BJ (cell line): ENCODE measurements around the gene RB1. TPM values are rescaled to one million over a fixed set of nuclear protein-coding genes. Genes with fewer than 3 reads are reported as not detected.

Source experiments
- CTCF ChIA-PET: fragments of 350-600 bp; formaldehyde crosslinking; extraction: SDS; loops from one replicate; lab custom pipeline; 2021; ENCODE audit warnings: antibody characterized with exemption, inconsistent platforms; lab: Yijun Ruan, JAX
- POLR2A ChIA-PET: fragments of 300-600 bp; sonication (Branson Sonifier 250); formaldehyde crosslinking; extraction: SDS; loops from one replicate; lab custom pipeline; 2021; ENCODE audit warnings: antibody characterized with exemption; lab: Charles Lee
- DNase-seq: peaks from one replicate; pipeline ENCODE4 v3.0.0-alpha.2; 2011; ENCODE audit warnings: low read depth
- H3K27me3 ChIP-seq: 2 replicates; pipeline ENCODE4 v1.6.0; 2011; ENCODE audit warnings: low read length; ENCODE audit not compliant: control insufficient read depth, insufficient read depth
- H3K36me3 ChIP-seq: 2 replicates; pipeline ENCODE4 v1.5.1; 2011; ENCODE audit warnings: low read length; ENCODE audit not compliant: control insufficient read depth, insufficient read depth
- H3K4me3 ChIP-seq: 2 replicates; pipeline ENCODE4 v1.5.1; 2011; ENCODE audit warnings: low read depth, mild to moderate bottlenecking, control low read depth, low read length
- polyA plus RNA-seq: library from polyadenylated mRNA; depleted of rRNA; stranded (reverse); fragments of >200 nt; gene quantifications from 2 replicates; pipeline ENCODE4 v1.2.3, GENCODE V29; 2011
- TF ChIP-seq, protein P1 (sequence below): IDR thresholded peaks from 2 replicates; pipeline ENCODE4 v1.5.1; 2011; ENCODE audit warnings: low read depth, mild to moderate bottlenecking, control low read depth, inconsistent platforms, low read length, moderate library complexity; ENCODE audit not compliant: insufficient read depth

RB1 gene
- polyA plus RNA-seq, 1 experiment, result 11.2 TPM

DNA sequence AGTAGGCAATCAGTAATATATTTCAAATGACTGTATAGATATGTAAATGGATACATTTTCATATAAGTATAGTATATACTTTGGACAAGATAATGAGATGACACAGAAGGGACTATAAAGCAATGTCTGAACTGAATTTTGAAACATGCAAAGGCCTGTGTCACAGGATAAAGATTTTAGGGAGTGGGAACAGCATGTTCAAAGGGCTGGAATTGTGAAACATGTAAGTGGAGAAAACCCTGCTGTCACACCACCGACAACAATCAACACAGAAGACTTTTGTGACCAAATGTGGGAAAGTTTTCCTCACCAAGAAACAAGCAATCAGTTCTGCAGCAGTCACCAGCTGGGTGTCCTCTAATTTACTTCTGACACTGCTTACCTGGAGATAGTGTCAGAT is 66.4 kb downstream of the RB1 start:
- DNase-seq, result no peak
- TF ChIP-seq, protein P1, sequence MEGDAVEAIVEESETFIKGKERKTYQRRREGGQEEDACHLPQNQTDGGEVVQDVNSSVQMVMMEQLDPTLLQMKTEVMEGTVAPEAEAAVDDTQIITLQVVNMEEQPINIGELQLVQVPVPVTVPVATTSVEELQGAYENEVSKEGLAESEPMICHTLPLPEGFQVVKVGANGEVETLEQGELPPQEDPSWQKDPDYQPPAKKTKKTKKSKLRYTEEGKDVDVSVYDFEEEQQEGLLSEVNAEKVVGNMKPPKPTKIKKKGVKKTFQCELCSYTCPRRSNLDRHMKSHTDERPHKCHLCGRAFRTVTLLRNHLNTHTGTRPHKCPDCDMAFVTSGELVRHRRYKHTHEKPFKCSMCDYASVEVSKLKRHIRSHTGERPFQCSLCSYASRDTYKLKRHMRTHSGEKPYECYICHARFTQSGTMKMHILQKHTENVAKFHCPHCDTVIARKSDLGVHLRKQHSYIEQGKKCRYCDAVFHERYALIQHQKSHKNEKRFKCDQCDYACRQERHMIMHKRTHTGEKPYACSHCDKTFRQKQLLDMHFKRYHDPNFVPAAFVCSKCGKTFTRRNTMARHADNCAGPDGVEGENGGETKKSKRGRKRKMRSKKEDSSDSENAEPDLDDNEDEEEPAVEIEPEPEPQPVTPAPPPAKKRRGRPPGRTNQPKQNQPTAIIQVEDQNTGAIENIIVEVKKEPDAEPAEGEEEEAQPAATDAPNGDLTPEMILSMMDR, result no peak
- Histone ChIP-seq H3K27me3 (no peaks in the 10 kb centered on the region), H3K36me3 (peaks cover 2% of the 10 kb centered on the region; the same call in 1 of the 2 replicates), H3K4me3 (no peak overlapping the region)
- ChIA-PET POLR2A (no interaction called here), CTCF (no interaction called here)

DNA sequence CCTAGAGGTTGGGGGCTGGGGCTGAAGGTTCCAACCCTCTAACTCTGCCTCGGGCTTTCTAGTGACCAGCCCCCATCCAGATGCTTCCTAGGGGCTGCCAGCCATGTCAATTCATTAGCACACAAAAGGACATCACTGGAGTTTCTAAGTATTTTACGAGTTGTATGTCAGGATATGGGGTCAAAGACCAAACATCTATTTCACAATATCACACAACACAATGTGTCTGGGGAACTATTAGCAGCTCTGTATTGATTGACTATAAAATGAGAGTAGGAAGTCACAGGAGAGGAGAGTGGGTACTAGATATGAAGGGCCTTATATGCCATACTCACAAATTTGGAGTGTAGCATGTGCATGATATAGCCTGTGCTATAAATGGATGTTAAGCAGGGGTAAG is 67.3 kb downstream of the RB1 start:
- ChIA-PET CTCF (no interaction called here), POLR2A (no interaction called here)
- DNase-seq, result no peak
- Histone ChIP-seq H3K4me3 (no peak overlapping the region), H3K27me3 (no peaks in the 10 kb centered on the region), H3K36me3 (peaks cover 2% of the 10 kb centered on the region; the same call in 1 of the 2 replicates)
- TF ChIP-seq, protein P1, result no peak

DNA sequence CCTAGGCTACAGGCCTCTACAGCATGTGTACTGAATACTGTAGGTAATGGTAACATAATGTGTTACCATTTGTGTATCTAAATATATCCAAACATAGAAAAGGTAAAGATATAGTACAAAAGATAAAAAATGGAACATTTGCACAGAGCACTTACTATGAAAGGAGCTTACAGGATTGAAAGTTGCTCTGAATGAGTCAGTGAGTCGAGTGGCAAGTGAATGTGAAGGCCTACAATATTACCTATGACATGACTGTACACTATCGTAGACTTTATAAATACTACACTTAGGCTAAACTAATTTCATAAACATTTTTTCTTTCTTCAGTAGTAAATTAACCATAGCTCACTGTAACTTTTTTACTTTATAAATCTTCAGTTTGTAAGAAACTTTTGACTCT is 74.3 kb downstream of the RB1 start:
- Histone ChIP-seq H3K36me3 (peaks cover 1% of the 10 kb centered on the region; the same call in 1 of the 2 replicates), H3K27me3 (no peaks in the 10 kb centered on the region), H3K4me3 (no peak overlapping the region)
- ChIA-PET CTCF (no interaction called here), POLR2A (no interaction called here)
- TF ChIP-seq, protein P1, result no peak
- no peak for DNase-seq

DNA sequence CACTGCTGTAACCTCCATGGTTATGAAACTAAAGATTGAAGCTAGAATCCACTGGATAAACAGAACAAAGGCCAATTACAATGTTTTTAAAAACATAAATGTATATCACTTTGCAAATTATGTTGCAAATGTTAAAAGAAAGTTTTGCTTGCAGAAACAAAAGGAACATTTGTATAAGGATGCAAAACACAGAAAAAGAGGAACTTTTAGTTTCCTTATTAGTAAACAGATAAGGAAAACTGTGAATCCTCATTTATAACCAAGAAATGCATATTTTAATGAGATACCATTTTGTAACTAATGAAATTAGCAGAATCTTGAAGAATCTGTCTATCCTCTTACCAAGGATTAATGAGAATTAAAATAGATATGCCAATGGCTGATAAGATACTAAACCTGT is 77.0 kb downstream of the RB1 start:
- Histone ChIP-seq H3K27me3 (no peaks in the 10 kb centered on the region), H3K4me3 (no peak overlapping the region), H3K36me3 (peaks cover 1% of the 10 kb centered on the region; the same call in 1 of the 2 replicates)
- POLR2A ChIA-PET, result no interaction called here
- TF ChIP-seq, protein P1, result no peak
- CTCF ChIA-PET, result no interaction called here
- DNase-seq, result no peak

DNA sequence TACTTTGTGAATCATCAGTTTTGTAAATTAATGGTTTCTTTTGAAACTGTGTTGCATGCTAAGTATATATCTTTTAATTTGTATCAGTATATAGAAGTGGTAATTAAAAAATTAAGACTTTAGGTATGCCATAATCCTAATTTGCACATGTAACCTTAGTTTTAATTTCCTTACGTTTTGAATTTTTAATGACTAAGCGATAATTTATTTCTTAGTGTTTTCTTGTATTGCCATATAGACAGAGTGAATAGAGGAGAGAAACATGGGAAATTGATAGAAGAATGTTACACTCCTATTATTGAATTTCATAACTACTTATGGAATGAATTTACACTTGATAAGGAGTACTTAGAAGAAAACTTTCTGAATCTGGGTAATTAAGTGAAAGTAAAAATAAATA is 79.8 kb downstream of the RB1 start:
- ChIA-PET POLR2A (no interaction called here), CTCF (no interaction called here)
- TF ChIP-seq, protein P1, result no peak
- no peak for DNase-seq
- Histone ChIP-seq H3K4me3 (no peak overlapping the region), H3K36me3 (peaks cover 1% of the 10 kb centered on the region; the same call in 1 of the 2 replicates), H3K27me3 (no peaks in the 10 kb centered on the region)
